ENCODE results near the gene ITIH4. TPM values are rescaled to one million over a fixed set of nuclear protein-coding genes. Genes with fewer than 3 reads are reported as not detected.

Gene ITIH4
- polyA plus RNA-seq, 3 donors = 5.1 to 14.7 (median 10.2) TPM

DNA sequence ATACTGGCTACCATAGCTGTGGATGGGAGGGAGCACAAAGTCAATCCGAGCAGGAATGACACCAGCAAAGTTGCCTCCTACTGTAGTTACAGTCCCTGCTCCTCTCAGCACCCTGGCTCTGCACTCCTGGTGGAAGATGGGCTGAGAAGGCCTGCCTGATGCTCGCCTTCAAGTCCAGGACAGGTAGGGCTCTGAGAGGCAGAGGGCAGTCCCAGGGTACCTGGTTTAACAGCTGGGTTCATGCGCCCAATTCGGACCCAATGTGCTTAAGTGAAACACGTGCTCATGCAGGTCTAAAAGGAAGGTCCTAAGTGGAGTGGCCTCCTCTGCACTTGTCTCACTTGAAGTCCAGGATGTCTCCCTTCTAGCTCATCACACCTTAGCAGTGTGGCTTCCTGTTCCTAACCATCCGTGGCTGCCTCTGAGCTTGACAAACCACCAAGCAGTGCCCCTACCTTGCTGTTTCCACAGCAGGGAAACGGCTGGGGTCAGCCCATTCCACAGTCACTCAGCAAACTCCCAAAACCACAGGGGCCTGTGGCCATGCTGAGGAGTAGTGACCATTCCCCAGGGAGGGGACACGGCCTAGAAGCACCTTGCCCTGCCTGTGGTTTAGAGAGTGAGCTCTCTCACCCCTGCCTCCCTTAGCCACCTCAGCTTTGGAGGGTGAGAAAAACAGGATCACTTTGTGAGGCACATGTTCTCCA, 8.2 kb upstream of the ITIH4 start:
- no peak for DNase-seq (ENCODE audit: extremely low read depth in 1 of 11, low read depth in 9 of 11, low spot score in 4 of 11)

DNA sequence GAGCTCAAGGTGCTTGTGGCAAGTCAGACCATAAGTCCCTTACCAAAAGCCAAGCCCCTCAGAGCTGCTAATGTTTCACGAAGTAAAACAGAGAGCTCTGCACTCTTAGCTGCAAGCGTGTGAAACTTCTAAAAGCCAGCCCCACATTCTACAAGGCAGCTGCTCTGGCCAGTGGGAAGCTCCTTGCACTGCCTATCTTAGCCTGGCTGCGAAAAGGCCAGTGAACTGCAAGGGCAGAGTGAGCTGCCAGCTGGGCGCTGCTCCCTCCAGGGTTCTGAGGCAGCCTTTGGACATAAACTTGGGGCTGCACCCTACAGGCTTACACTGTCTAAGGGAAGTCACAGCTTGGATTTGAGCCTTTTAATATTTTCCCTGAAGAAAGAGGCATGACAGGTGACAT, 6.5 kb upstream of the ITIH4 start:
- no peak for DNase-seq (ENCODE audit: extremely low read depth in 1 of 11, low read depth in 9 of 11, low spot score in 4 of 11)

DNA sequence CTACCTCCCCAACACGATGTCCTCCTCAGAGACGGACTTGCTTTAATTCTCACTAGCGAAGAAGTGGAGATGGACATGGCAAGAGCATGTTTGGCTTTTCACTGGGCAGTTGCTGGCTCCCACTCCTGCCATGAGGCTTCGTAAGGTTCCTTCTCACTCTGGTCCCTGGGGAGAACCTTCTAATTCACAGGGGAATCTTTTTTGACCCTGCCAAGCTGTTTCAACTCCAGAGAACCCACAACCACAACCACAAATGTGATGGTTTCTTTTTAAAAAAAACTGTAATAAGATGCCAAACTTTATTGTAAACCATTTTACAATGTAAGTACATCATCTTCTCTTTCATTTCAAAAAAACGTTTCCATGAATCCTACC, 6.0 kb upstream of the ITIH4 start:
- DNase-seq (ENCODE audit: extremely low read depth in 1 of 11, low read depth in 9 of 11, low spot score in 4 of 11) = no peak

DNA sequence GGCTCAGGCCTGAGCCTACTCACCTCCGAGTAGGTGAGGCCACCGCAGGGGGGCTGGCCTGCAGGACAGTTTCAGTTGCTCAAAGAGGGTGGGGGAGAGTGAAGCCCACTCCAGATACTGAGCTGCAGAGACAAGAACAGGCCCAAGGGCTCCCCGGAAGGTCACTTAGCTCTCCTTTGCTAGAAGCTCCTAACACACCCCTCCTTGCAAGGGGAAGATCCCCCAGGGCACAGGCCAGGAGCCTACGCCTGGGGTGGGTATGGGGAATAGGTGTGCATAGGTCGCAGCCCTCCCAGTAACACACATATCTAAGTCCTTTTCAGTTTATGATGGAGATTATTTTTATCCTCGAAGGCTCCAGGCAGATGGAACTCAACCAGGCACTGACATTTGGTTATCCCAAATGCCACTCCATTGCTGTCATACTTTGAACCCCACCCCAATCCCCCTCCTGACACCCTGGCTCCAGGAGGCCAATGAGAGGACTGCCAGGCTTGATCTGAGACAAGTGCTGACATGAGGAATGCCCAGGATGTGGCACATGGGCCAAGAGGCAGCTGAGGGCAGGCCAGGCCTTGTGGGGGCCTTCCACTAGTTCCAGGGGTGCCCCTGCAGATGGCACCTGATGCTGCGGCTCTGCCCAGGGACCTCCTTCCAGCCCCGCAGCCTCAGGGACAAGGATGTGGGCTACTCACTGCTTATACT, 5.4 kb upstream of the ITIH4 start:
- no peak for DNase-seq (ENCODE audit: extremely low read depth in 1 of 11, low read depth in 9 of 11, low spot score in 4 of 11)

DNA sequence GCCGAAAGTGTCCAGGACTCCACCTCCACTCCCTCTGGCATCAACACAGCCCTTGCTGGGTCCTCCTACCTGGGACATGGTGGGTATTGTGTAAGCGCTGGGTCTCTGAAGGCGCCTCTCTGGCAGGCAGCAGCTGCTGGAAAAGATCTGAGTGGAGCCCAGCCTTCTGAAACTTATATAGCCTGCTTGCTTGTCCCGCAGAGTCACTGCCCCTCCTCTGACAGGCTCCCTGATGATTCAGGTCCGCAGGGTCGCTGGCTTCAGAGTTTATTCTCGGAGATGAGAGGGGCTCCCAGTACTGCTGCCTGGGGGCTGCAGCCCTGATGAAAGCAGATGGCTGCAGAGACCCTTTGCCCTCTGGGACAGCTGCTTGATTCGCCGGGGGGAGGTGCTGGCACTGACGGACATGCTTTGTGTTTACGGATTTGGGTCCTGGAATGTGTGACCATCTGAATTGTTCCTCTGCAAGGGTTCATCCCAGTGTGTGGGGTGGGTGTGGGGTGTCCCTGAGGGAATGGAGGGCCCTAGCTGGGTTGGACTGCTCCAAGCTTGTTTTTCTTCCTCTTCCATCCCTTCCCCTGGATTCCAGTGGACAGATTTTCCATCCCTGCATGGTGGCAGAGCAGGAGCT, 4.5 kb upstream of the ITIH4 start, which contains the start of gene MUSTN1:
Gene MUSTN1, minus strand, starts transcription at position 149 of the 631 bp plus-strand sequence. Its CDS starts 71 bp downstream, at position 78.
- peak in 2 of 11 donors; percentile 18 to 28 for DNase-seq (ENCODE audit: extremely low read depth in 1 of 11, low read depth in 9 of 11, low spot score in 4 of 11)

DNA sequence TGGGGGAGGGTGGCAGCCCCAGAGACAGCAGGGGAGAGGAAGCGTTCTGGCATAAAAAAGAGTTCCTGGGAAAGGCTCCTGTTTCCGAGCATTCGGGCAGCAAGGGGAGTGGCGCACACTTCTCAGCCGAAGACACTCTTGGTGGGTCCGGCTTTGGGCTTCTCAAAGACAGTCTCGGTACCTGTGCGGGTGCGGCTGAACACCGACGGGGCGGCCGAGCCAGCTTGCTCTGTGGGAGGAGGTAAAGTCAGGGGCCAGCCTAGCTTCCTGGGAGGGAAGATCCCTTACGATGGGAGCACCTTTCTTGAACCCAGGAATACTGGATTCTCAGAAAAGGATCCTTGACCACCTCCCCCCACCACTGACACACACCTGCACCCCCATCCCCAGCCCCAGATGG, 2.7 kb upstream of the ITIH4 start:
- no peak for DNase-seq (ENCODE audit: extremely low read depth in 1 of 11, low read depth in 9 of 11, low spot score in 4 of 11)

DNA sequence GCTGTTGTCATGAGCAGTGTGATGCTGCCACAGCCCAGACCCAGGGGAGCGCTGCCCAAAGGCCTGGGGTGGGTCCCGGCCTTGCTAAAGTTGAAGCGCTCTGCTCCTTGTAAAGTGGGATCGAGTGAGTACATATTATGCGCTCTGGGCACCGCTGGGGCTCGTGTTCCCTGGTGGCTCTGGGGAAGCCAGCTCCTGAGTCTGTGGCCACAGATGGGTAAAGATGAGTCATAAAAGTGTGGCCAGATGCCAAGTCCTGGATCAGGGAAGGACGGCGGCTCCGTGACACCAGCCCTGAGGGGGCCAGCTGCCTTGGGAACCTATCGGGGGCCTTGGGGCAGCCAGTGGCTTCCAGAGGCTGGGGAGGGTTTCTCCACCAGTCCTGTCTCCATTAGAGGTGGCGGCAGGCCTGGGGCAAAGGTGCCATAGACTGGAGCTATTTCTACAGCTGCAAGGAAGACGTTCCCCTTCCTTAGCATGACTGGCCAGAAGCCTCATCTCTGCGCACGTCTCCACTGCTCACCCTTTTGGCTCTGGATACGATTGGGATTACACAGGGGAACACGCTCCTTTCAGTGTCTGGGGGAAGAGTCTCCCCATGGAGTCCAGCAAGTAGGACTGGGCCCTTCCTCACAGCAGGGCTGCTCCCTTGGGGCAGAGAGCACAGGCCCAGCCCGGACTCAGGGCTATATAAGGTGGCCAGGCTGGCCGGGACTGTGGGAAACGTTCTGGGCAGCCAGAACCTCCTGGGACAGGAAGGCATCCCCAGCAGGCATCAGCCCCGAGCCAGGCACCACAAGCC, 1.2 kb upstream of the ITIH4 start:
- no peak for DNase-seq (ENCODE audit: extremely low read depth in 1 of 11, low read depth in 9 of 11, low spot score in 4 of 11)

DNA sequence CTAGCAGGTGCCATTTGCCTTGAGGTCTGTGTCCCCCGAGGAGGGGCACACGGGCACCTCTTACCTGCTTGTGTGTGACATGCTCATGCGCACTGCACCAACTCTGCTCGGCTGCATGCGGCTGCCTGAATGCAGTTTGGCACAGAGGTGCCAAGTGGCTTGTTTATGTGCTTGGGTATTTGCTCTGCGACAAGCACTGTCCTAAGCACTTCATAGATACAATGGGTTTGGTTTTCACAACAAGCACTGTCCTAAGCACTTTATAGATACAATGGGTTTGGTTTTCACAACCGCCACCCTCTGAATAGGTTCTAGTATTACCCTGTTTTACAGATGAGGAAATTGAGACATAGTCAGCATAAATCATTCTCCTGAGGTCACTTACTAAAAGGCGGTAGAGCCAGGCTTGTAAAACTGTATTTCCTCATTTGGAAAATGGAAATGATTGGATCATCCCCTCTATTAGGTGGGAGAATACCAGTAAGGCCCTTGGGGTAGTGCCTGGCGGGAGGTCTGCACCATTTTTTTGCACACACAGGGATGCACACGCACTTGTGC, 487 bp downstream of the ITIH4 start:
- no peak for DNase-seq (ENCODE audit: extremely low read depth in 1 of 11, low read depth in 9 of 11, low spot score in 4 of 11)

DNA sequence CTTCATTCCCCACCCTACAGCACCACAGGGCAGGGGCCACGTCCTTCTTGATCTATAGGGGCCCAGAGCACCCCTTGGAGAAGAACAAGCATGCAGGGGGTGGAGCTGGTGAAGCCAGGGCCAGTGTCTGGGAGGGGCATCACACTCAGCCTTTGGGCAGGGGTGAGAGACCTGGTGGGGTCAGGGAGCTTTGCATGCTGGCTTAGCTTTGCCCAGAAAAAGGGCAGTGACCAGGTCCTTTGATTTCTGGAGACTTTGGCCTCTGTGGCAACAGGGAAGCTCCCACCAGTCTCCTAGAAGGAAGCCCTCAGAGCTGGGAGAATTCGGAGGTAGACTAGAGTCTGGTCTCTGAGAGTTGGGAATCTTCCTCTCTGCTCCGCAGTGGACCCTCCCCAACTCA, 990 bp downstream of the ITIH4 start:
- no peak for DNase-seq (ENCODE audit: extremely low read depth in 1 of 11, low read depth in 9 of 11, low spot score in 4 of 11)

DNA sequence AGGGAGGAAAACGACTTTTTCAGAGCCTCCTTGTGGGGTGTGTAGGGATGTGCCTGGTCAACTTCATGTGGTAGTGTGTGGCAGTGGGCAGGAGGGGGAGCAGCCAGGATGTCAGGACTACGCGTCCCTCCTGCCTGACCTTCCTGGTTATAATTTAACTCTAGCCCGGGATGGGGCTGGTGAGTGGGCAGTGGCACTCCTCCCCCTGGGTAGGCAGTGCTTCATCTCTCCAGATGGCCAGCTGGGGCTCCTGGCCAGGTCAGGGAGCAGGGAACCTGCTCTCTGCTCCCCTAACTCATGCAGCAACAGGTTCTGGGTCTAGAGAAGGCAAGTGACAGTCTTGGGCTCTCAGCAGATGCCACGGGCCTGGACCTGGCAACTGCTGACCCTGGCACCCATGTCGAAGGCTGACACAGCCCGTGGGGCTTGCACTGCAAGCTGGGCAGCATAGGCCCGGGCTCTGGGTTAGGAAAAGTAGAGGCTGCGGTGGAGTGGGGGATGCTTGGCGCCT, 2.6 kb downstream of the ITIH4 start:
- no peak for DNase-seq (ENCODE audit: extremely low read depth in 1 of 11, low read depth in 9 of 11, low spot score in 4 of 11)

DNA sequence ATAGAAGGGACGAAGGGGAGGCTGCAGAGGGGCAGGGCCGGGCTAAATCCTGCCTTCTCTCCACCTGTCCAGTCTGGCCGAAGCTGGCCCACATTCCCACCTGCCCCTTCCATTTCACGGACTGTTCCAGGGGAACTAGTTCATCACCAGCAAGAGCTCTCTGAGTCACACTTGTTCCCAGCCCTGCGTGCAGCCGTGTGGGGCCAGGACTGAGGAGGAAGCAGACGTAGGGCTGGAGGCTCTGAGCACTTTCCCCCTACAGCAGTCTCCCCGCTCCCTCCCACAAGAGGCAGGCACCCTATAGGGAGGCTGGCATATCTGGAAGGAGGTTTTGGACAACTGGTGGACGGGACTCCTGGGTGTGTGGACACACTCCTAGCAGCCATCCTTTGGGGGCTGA, 3.0 kb downstream of the ITIH4 start:
- no peak for DNase-seq (ENCODE audit: extremely low read depth in 1 of 11, low read depth in 9 of 11, low spot score in 4 of 11)

DNA sequence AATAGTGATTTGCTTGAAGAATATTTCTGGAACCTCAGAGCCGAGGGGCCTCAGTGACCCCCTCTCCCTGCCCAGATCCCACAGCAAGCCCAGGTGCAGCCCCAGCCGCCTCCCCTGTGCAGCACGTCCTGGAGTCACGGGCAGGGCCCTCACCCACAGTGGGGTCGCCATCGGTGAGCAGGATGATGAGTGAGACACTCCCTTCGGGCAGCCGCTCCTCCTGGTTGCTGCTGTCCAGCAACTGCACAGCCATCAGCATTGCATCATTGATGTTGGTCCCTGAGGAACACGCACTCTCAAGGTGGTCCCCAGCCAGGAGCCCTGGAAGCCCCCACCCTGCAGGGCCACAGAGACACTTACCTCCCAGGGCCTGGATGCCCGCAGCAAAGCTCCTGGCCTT, 6.4 kb downstream of the ITIH4 start:
- no peak for DNase-seq (ENCODE audit: extremely low read depth in 1 of 11, low read depth in 9 of 11, low spot score in 4 of 11)

DNA sequence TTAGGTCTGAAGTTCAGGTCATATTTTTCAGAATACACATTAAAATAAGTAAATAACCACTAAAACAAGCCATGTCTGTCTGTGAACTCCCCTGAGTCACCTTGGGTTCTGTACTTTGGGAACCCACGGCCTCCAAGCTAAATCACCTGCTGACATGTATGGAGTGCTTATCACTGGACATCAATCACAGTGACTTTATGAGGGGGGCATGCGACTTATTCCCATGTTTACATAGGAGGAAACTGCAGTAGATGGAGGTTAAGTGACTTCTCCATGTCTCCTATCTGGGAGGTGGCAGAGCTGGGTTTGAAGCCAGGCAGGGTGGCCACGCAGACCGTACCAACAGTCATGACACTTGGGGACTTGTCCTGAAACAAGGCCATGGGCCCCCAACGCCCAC, 8.1 kb downstream of the ITIH4 start:
- no peak for DNase-seq (ENCODE audit: extremely low read depth in 1 of 11, low read depth in 9 of 11, low spot score in 4 of 11)

DNA sequence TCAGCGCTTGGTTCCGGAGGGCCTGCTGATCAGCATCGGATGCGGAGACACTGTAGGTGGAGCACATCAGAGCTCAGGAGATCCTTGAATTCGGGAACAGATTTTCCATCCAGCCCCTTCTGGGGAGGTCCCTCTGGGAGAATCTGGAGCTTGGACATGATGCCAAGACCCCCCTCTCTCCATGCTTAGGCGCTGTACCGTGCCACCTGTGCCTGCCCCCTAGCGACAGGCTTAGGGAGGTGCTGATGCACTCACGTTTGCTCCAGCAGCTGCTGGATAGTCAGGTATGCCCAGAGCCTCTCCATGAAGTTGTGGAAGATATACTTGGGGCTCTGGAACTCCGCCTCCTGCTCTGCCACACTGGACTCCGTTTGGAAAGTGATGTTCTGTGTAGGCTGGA, 9.7 kb downstream of the ITIH4 start:
- no peak for DNase-seq (ENCODE audit: extremely low read depth in 1 of 11, low read depth in 9 of 11, low spot score in 4 of 11)

DNA sequence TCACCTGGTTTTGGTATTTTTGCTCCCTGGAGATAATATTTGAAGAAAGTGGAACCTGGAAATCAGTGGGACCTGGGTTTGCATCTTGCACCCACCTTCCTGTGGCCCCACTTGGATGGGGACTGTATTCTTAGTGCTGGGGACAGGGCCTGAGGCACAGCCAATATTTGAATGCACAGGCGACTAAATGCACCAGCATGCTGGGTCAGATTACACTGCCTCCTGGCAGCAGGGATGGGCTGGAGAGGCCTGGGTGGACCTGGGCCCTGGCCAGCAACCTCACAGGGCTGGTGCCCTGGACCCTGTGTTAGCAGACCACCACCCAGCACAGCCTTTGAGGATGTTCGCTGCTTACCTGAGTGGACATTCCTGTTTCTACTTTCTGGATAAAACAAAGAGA, 10.5 kb downstream of the ITIH4 start:
- DNase-seq (ENCODE audit: extremely low read depth in 1 of 11, low read depth in 9 of 11, low spot score in 4 of 11) = no peak

DNA sequence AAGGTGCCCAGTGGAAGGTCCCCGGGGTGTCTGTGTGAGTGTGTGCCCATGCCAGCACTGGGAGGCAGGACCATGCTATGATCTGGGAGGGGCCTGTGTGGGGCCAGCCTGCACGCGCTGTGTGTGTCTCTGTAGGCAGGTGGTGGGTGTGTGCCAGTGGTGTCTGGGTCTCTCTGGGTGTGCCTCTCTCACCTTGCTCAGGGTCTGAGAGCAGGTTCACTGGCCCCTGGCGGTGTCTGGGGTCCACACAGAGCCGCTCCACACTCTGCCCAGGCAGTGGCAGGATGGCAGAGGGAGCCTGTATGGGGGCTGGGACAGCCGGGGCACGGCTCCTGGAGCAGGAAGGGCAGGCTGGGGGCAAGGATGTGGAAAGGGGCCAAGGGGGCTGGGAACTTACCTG, 12.6 kb downstream of the ITIH4 start:
- no peak for DNase-seq (ENCODE audit: extremely low read depth in 1 of 11, low read depth in 9 of 11, low spot score in 4 of 11)

DNA sequence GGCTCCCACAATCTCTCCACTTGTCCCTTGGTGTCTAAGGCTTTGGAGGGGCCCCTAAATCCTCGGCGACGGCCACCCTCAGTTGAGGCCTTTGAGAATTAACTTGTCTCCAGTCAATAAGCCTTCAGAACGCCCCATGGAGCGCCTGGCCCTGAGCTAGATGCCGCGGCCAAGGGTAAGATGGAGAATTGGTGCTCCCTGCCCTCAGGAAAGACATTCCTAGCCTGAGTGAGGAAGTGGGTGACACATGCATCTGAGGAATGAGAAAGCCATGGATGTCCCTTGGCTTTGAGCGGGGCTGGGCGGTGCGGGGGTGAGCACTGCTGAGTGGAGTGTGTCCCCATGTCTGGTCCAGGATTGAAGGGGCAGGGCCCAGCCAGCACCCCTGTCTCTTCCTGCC, 13.3 kb downstream of the ITIH4 start:
- no peak for DNase-seq (ENCODE audit: extremely low read depth in 1 of 11, low read depth in 9 of 11, low spot score in 4 of 11)

DNA sequence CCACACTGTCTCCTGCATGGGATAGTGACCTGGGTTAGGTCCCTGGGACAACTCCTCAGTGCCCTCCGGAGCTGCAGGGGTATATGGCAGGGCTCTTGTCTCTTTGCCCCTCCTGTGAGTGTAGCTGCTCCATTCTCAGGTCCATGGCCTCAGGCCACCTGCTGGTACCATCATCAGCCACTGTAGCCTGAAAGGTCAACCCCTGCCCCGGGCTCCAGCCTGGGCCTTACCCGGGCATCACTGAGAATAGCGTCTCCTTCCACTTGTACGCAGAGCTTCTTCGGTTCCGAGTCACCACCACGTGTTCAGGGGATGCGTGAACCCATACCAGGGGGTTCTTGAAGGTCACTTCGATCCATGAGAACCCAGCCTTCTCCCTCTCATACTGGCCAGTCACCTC, 13.8 kb downstream of the ITIH4 start:
- no peak for DNase-seq (ENCODE audit: extremely low read depth in 1 of 11, low read depth in 9 of 11, low spot score in 4 of 11)

DNA sequence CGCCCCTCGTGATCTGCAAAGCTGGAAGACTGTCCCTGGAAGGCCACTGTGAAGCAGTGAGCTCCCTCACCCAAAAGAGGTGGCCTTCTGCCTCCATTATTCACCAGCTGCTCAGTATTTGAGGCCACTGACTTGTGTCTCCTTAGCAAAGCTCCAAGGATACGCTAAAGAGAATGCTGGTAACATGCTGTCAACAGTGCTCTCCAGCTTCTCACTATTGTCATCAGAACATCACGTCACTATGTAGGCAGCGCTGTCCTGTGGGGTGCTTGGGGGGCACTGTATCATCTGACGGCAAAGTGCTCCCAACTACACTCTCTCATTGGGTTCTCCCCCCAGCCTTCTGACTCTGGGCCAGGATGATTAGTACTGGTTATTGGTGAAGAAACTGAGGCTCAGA, 14.3 kb downstream of the ITIH4 start:
- DNase-seq (ENCODE audit: extremely low read depth in 1 of 11, low read depth in 9 of 11, low spot score in 4 of 11) = no peak
